Stimulated activated CD4-positive, alpha-beta T cell treated with anti-CD3 and anti-CD28 coated beads, TNF-alpha, amount 100 ng/mL, for 1 hour (primary cell): ENCODE measurements around the gene UGT1A1.
A peak's percentile ranks its signal among the peaks of the same experiment; 100 is the strongest.
"Not testable (repeated sequence)": the region's sequence is repeated elsewhere in the genome, so short reads cannot be mapped to it uniquely, and the experiment has no call there.

Experiments used
- DNase-seq, 3 donors: peaks; one replicate each; pipeline ENCODE4 v3.0.0-alpha.2; 2020; ENCODE audit warnings: low read depth in 3 of 3, low spot score in 1 of 3

UGT1A1 gene

DNA sequence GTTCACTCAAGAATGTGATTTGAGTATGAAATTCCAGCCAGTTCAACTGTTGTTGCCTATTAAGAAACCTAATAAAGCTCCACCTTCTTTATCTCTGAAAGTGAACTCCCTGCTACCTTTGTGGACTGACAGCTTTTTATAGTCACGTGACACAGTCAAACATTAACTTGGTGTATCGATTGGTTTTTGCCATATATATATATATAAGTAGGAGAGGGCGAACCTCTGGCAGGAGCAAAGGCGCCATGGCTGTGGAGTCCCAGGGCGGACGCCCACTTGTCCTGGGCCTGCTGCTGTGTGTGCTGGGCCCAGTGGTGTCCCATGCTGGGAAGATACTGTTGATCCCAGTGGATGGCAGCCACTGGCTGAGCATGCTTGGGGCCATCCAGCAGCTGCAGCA, at the start of gene UGT1A1:
TSS of gene UGT1A1 (plus strand) at position 228 of the 400 bp plus-strand sequence. CDS start at position 246, 18 bp downstream.
- no peak for DNase-seq

DNA sequence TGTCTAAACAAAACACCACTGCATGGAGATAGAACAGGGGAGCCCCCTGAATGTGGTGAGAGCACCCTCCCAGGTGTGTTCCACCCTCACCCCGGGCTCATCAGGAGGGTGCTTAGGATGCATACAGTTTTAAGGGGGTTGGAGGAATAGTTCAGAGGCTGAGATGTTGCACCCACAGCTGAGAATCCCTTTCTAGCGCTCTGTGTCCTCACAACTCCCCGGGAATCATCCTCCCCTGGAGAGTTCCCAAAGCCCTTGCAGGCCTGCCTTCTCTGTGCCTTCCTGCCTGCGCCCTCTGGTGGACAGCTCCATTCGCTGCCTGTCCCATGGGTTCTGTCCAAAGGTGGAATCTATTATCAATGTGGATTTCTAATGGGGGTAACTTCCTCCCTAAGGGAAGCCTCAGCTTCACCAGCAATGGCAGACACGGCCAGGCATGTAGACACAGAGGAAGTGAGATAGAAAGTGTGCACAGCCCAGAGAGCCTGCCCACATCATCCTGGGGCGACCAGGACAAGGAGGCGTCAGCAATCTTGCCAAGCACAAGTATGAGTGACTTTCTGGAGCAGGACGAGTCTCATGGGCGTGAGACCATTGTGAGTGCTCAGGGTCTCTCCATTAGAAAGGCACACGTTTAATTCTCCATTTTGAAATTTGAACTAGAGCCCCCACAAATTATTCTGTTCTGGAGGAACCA, 48.6 kb upstream of the UGT1A1 start:
- peak; percentile 9 to 49 (median 18) for DNase-seq

DNA sequence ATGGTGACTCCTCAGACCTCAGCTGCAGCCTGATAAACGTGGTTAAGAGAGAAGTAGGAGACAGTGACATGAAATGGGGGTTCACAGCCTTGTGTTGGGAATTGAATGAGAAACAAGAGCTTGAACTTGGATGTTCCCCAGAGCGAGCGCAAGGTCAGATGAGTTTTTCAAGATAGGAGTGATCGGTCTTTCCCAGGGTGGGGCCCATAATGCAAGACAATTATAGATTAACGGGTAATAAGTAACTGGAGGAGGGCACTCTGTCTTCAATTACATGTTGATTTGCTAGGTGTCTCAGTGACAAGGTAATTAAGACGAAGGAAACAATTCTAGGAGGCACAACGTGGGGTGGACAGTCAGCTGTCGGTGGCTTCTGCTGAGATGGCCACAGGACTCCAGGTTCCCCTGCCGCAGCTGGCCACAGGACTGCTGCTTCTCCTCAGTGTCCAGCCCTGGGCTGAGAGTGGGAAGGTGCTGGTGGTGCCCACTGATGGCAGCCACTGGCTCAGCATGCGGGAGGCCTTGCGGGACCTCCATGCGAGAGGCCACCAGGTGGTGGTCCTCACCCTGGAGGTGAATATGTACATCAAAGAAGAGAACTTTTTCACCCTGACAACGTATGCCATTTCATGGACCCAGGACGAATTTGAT, 47.3 kb upstream of the UGT1A1 start, which contains the start of gene UGT1A5:
TSS of gene UGT1A5 (plus strand) at position 297 of the 651 bp plus-strand sequence. CDS start at position 382, 85 bp downstream.
- DNase-seq: no peak

DNA sequence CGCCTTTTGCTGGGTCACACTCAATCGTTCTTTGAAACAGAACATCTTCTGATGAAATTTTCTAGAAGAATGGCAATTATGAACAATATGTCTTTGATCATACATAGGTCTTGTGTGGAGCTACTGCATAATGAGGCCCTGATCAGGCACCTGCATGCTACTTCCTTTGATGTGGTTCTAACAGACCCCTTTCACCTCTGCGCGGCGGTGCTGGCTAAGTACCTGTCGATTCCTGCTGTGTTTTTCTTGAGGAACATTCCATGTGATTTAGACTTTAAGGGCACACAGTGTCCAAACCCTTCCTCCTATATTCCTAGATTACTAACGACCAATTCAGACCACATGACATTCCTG, 46.8 kb upstream of the UGT1A1 start:
- no peak for DNase-seq

- no peak for DNase-seq
These were observed 45.9 kb upstream of the UGT1A1 start for GRCh38 chr2:233714121-233714520.

DNA sequence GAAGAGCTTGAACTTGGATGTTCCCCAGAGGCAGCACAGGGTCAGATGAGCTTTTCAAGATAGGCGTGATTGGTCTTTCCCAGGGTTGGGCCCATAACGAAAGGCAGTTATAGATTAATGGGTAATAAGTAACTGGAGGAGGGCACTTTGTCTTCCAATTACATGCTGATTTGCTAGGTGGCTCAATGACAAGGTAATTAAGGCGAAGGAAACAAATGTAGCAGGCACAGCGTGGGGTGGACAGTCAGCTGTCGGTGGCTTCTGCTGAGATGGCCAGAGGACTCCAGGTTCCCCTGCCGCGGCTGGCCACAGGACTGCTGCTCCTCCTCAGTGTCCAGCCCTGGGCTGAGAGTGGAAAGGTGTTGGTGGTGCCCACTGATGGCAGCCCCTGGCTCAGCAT, 41.5 kb upstream of the UGT1A1 start, which contains the start of gene UGT1A4:
TSS of gene UGT1A4 (plus strand) at position 185 of the 400 bp plus-strand sequence. CDS start at position 270, 85 bp downstream.
- no peak for DNase-seq

DNA sequence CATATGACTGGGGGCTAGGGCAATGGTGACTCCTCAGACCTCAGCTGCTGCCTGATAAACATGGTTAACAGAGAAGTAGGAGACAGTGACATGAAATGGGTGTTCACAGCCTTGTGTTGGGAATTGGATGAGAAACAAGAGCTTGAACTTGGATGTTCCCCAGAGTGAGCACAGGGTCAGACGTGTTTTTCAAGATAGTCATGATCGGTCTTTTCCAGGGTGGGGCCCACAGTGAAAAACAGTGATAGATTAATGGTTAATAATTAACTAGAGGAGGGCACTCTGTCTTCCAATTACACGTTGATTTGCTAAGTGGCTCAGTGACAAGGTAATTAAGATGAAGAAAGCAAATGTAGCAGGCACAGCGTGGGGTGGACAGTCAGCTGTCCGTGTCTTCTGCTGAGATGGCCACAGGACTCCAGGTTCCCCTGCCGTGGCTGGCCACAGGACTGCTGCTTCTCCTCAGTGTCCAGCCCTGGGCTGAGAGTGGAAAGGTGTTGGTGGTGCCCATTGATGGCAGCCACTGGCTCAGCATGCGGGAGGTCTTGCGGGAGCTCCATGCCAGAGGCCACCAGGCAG, 31.3 kb upstream of the UGT1A1 start, which contains the start of gene UGT1A3:
TSS of gene UGT1A3 (plus strand) at position 320 of the 579 bp plus-strand sequence. CDS start at position 405, 85 bp downstream.
- no peak for DNase-seq

- not testable (repeated sequence) for DNase-seq
These were observed 23.0 kb upstream of the UGT1A1 start for GRCh38 chr2:233736868-233737653.

- no peak for DNase-seq
These were observed 19.2 kb upstream of the UGT1A1 start for GRCh38 chr2:233740870-233741269.

GRCh38 chr2:233743464-233744259, 16.4 kb upstream of the UGT1A1 start:
- DNase-seq: no peak

DNA sequence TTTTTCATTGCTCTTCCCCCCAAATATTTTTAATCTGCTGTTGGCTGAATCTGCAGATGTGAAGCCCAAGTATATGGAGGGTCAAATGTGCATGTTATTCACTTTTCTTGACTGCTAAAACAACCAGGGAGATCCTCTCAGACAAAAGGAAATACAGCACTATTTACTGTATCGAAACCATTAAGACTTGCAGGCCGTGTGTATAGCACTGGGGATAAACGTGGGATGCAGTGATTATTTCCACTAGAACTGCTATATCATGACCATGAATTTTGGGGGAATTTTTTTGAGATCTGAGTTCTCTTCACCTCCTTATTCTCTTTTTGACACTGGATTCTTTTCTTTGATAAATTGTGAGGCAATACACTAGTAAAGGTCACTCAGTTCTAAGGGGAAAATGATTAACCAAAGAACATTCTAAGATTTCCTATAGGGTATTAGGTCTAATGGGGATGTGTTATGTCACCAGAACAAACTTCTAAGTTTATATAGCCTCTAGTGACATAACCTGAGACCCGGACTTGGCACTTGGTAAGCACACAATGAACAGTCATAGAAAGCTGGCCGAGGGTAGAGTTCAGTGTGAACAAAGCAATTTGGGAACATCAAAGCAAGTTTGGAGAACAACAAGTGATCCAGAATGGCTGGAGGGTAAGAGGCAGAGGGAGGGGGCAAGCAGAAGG, 14.9 kb upstream of the UGT1A1 start:
- no peak for DNase-seq

DNA sequence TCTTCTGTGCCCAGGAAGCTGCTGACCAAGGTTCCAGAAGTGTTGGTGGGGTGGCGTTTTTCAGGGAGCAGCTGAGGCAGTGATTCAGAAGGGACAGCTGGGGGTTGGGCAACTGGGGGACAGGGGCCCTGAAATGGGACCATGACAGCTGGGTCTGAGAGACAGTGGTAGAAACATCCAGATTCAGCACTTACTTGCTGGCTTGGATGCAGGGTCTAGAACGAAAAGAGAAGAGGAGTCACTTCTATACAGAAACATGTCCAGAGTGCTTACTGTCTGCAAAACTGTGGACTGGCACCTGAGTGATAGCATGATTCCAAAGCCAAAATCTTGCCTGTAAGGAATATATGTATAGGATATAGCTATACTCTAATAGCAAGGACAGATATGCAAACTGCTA, 14.2 kb upstream of the UGT1A1 start:
- not testable (repeated sequence) for DNase-seq

- DNase-seq: no peak
These were observed 13.4 kb upstream of the UGT1A1 start for GRCh38 chr2:233746475-233747282.

- DNase-seq: no peak
These were observed 12.9 kb upstream of the UGT1A1 start for GRCh38 chr2:233747283-233747544.

GRCh38 chr2:233750689-233751088, 9.4 kb upstream of the UGT1A1 start:
- not testable (repeated sequence) for DNase-seq

DNA sequence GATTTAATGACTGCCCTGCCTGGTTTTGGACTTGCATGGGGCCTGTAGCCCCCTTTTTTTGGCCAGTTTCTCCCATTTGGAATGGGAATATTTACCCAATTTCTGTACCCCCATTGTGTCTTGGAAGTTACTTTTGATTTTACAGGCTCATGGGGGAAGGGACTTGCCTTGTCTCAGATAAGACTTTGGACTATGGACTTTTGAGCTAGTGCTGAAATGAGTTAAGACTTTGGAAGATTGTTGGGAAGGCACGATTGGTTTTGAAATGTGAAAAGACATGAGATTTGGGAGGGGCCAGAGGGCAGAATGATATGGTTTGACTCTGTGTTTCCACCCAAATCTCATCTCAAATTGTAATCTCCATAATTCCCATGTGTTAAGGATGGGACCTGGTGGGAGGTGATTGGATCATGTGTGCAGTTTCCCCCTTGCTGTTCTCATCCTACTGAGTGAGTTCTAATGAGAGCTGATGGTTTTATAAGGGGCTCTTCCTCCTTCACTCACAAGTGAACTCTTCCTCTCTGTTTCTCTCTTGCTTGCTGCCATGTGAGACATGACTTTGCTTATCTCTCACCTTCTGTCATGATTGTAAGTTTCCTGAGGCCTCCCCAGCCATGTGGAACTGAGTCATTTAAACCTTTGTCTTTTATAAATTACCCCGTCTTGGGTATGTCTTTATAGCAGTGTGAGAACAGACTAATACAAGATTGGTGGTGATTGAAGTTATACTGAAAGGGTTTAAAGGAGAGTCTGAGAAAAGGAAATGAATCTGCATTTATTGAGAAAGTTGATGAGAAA, 8.7 kb upstream of the UGT1A1 start:
- not testable (repeated sequence) for DNase-seq

DNA sequence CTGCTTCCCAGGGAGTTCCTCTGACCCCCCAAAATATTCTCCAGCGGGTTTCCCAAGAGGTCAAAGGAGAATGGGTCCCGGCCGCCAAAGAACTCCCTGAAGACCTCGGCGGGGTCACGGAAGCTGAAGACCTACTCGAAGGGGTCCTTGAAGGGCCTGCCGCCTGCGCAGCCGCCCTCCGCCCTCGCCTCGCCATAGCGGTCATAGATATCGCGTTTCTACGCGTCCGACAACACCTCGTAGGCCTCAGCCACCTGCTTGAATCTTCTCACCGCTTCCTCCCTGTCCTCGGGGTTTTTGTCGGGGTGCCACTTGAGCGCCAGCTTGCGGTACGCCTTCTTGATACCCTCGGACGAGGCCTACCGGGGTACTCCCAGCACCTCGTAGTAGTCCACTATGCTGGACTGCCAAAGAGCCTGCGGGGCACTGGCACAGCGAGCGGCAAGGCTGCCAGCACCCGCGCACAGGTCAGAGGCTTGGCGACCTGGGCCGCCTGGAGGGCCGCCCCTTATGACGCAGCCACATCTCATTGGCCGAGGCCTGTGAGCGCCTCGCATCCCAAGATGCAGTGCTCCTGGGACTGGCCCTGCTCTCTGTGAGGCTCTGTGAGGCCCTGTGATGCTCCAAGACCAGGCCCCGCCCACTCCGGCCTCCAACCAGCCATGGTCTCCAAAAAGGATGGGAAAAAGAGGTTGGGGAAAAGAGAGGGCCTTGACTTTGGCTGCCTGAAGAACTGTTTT, 5.0 kb upstream of the UGT1A1 start:
- no peak for DNase-seq
